HepG2 (cell line): Measurements from ENCODE around the gene DCN.

Experiments
- CHD2 ChIP-seq: IDR thresholded peaks from 2 replicates; pipeline ENCODE4 v1.6.1; 2011; ENCODE audit warnings: low read depth, low read length, improper control_type of control experiment
- CREB1 ChIP-seq, 2 experiments: fragments of 450-650 bp in 1 of 2; IDR thresholded peaks; 2 replicates each; pipeline ENCODE4 v1.6.1; 2016 to 2017; ENCODE audit warnings: control low read depth in 1 of 2, mild to moderate bottlenecking in 1 of 2, missing compliant biosample characterization in 1 of 2, missing genetic modification characterization in 1 of 2
- HNF4G ChIP-seq, 2 experiments: sonication (generic) in 1 of 2; formaldehyde crosslinking in 1 of 2; IDR thresholded peaks; 2 replicates each; pipeline versions ENCODE4 v1.4.0 to v1.6.1; 2011 to 2020; ENCODE audit warnings: borderline replicate concordance in 2 of 2, low read depth in 2 of 2, mild to moderate bottlenecking in 2 of 2, low read length in 1 of 2, missing genetic modification reagents in 1 of 2, moderate library complexity in 1 of 2
- MYNN ChIP-seq: sonication (generic); formaldehyde crosslinking; IDR thresholded peaks from 2 replicates; pipeline ENCODE4 v1.4.0; 2020; ENCODE audit warnings: mild to moderate bottlenecking, low read depth, missing genetic modification reagents
- REST ChIP-seq, 2 experiments: IDR thresholded peaks; 2 replicates each; pipeline ENCODE4 v1.6.1; 2011 to 2012; ENCODE audit warnings: low read length in 2 of 2, borderline replicate concordance in 1 of 2, low read depth in 1 of 2, mild to moderate bottlenecking in 1 of 2, moderate library complexity in 1 of 2
- SMC3 ChIP-seq: IDR thresholded peaks from 2 replicates; pipeline ENCODE4 v1.6.1; 2011; ENCODE audit warnings: low read length, improper control_type of control experiment
- ZNF597 ChIP-seq: sonication (generic); formaldehyde crosslinking; IDR thresholded peaks from 2 replicates; pipeline ENCODE4 v1.5.0; 2020; ENCODE audit warnings: missing genetic modification reagents

- TF ChIP-seq REST (IDR thresholded peaks at IDR 0.05; ENCODE audit: borderline replicate concordance in 1 of 2, low read depth in 1 of 2, low read length in 2 of 2) (no peak), ZNF597 (CRISPR knock-in tag) (no peak), MYNN (CRISPR knock-in tag) (no peak), CREB1 (IDR thresholded peaks at IDR 0.05) (no peak), CREB1 (CRISPR knock-in tag; IDR thresholded peaks at IDR 0.05) (no peak), SMC3 (no peak), HNF4G (IDR thresholded peaks at IDR 0.05; ENCODE audit: borderline replicate concordance, low read depth, low read length) (no peak), HNF4G (CRISPR knock-in tag; IDR thresholded peaks at IDR 0.05; ENCODE audit: borderline replicate concordance, low read depth) (no peak), CHD2 (no peak)
Measured at GRCh38 chr12:91099341-91099740, 83.3 kb downstream of the DCN start.
